HG03558 (cell line): ENCODE data around the gene FLOT1.

ENCODE experiments used
- ATAC-seq: cut with Tn5 transposase; IDR thresholded peaks from one replicate; pipeline ENCODE4 v1.9.1; 2021; ENCODE audit warnings: moderate number of reproducible peaks; ENCODE audit not compliant: unreplicated experiment; ENCODE audit errors: extremely low read depth

The FLOT1 gene

DNA sequence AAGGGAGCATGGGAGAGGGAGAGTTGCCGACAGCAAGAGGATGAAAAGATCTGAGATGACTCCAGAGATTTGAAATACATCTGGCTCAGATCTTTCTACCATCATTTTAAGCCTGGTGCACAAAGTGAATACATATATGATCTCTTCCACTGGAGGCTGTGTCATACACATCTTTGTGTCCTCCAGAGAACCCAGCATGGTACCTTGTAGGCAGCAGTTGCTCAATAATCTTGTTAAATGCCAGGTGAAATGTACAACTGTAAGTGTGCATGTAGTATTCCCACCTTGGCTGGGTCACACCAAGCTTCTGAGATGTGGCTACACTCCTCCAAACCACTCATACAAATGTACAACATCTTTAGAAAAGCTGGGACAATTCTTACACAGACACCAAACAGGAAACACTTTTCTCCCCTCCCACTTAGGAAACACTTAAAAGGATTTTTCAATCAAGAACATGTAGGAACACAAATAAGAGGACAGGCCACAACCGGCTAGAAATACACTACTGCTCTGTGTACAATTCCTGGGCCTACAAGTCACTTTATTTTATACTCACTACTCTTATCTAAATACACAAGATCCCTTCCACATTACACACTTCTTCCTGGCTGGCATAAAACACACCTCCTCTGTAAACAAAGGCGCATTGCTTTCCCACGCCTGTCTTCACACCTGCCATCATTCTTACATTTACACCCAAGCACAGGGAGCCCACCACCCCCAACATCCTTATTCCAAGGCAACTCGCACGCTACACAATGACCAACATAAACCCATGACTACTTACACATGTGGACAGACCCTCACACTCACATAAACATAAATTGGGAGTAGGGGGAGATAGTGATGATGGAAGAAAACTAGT, 5.6 kb upstream of the FLOT1 start:
- ATAC-seq: no peak

DNA sequence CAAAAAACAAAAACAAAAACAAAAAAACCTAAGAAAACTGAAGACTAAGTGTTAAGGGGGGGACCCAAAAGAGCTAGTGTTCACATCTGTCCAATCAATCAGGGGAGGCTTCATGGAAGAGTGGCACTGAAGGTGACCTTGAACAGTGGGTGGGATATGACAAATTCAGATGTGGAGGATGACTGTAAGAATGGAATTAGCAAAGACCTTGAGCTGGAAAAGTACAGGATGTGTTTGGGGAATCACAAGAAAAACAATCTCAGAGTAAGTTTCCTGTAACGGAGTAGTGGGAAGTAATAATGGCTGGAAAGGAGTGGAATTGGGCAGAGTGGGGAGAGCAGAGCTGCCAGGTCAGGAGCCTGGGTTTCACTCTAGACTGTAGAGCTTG, 4.8 kb upstream of the FLOT1 start:
- ATAC-seq: no peak

DNA sequence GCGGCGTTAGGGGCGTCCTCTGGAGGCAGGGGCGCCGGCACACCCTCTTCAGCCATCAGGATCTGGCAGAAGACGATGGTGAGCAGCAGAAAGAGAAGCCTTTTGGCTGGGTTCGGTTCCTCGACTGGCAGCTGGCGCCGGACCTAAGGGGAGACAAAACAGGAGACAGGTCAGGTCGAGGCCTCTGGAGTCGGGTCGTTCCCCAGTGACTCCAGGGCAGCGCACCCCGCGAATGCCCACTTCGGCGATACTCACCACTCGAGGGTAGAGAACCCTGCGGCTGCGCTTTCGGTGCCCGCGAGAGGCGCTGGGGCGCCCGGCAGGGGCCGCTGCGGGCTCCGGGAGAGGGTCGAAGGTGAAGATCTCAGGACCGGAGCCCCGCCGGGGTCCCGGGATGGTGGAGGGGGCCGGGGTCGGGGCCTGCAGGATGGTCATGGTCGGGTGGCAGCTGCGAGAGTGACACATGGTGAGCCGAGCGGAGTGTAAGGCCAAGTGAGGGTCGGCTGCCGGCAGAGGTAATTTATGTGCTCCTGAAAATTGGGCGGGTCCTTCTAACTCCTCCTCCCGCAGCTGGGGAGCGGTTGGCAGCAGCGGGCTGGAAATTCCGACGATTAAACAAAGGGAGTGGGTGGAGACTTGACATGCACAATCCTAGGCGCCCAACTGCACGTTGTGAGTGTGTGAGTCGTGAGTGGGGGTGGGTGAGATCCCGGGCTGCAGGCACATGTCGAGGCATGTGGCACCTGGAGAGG, 1.7 kb upstream of the FLOT1 start, which contains the start of gene IER3:
Gene IER3, minus strand, starts transcription at position 494 of the 752 bp plus-strand sequence. Its CDS starts 29 bp downstream, at position 465.
- no peak for ATAC-seq

DNA sequence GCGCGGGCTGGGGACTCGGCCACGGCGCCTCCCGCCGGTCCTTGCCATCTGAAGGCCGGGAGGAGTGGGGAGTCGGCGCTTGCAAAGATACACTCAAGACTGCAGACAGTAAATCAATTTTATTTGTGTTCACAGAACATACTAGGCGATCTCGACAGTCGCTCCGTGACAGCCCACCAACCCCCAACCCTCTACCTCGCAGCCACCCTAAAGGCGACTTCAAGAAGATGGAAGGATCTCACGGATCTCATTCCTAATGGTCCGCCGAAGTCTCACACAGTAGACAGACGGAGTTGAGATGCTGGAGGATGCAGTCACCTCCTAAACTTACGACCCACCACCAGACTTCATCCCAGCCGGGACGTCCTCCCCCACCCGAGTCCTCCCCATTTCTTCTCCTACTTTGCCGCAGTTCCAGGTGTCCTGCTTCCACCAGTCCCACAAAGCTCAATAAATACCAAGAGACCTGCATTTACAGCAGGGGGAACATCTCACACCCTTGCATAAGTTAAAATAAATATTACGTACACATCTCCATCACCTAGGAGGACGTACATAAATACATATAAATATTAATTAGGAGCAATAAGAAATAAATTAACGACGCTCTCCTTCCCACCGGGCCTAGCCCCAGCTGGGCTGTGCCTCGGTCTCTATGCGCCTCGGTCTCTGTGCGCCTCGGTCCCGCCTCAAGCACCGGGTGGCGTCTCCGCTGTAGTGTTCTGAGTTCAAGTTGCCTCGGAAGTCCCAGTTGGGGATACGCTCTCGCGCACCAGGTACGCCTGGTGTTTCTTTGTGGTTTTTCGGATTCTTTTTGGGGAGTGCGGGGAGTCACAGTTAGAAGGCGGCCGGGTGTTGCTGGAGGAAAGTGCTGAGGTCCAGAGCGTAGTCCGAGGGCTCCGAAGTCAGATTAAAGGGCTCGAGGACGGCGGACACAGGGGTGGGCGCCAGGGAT, 889 bp upstream of the FLOT1 start:
- no peak for ATAC-seq

DNA sequence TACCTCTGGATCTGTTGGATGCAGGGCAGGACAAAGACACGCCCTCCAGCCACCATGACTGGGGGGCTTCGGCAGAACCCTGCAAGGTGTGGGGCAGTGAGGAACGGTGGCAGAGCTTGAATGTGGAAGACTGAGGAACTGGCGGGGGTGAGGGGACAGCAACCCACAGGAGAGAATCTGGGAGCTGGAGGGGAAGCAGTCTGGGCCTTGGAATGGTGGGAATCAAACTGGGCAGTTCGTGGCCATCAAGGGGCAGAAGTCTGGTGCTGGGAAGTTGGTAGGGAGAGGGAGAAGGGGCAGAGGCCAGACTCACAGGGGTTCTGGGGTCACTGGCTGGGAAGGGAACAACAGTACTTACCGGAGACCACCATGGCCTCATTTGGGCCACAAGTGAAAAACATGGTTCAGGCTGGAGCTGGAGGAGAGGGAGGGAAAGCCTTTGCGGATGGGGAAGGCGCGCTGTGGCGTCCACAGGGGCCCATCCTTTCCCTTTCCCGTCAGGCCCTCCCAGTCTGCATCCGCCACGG, 635 bp downstream of the FLOT1 start:
- ATAC-seq: no peak

DNA sequence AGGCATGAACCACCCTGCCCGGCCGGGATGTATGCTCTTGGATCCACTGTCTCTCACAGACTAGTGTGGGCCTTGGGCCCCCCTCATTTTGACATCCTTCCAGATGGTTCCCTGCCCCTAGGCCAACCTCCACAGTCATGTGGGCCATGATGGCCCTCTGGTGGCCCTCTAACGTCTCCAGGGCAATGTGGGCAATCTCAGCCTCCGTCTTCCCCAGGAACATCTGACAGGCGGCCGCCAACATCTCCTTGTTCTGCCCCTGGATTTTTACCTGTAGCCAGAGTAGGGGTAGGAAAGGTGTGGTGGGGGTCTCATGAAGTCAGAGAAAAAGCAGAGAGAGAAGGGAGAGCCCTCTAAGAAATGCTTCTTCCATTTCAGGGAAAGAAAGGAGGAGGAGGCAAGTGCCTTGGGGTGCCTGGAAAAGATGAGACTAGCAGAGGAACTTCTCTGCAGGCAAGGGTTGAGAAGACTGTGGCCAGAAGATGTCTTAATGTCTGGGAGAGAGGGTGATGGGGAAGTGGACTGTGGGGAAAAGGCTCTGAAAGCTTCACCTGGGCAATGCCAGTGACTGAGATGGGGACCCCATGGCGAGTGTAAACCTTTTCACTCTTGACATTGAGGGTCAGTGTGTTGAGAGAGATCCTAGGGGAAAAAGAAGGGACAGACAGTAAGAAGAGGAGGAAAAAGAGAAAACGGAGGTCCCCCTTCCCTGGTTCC, 1.3 kb downstream of the FLOT1 start:
- no peak for ATAC-seq

DNA sequence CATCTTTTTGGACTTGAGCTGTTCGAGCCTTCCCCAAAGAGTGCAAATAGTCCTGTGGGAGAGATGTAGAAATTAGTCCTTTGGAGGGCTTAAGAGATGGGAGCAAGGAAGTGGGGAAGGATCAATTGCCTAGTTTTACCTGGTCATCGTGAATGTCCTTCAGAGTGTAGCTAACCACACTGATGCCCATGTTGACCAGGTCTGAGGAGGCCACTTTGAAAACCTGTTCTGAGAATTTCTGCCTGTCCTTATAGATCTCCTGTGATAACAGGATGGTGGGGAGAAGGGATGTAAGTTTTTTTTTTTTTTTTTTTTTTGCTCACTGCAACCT, 2.0 kb downstream of the FLOT1 start:
- no peak for ATAC-seq

DNA sequence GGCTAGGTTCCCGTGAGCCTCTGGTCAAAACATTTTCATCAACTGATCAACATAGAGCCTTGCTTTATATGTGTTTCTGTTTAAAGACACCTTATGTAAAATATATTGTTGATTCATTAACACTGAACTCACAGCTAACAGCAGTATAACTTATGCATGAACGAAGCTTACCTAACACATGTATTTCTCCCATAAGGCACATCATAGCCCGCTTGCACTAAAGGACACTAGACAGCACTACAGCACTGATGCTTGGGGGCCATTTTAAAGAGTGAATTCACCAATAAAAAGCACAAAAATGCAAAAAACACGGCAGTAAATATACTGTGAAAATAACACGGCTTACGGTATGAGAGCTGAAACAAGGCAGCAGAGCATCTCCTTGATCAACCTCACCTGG, 4.0 kb downstream of the FLOT1 start:
- no peak for ATAC-seq

DNA sequence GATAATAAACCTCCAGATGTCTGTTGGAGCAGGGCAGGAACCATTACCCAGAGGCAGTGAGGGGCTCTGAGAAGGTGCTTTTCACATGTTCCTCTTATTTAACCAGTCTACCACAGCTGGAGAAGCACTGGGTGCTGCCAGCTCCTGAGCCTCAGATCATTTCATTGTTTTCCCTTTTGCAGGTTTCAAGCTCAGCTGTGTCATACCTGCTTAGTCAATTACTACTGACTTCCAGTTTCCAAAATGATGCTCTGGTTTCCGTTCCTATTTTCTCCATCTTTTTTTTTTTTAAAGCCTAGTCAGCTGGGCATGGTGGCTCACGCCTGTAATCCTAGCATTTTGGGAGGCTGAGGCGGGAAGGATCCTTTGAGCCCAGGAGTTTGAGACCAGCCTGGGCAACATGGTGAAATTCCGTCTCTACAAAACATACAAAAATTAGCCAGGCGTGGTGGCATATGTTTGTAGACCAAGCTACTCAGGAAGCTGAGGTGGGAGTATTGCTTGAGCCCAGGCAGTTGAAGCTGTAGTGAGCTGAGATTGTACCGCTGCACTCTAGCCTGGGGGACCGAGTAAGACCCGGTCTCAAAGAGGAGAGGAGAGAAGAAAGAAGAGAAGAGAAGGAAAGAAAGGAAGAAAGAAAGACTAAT, 6.7 kb downstream of the FLOT1 start:
- no peak for ATAC-seq

DNA sequence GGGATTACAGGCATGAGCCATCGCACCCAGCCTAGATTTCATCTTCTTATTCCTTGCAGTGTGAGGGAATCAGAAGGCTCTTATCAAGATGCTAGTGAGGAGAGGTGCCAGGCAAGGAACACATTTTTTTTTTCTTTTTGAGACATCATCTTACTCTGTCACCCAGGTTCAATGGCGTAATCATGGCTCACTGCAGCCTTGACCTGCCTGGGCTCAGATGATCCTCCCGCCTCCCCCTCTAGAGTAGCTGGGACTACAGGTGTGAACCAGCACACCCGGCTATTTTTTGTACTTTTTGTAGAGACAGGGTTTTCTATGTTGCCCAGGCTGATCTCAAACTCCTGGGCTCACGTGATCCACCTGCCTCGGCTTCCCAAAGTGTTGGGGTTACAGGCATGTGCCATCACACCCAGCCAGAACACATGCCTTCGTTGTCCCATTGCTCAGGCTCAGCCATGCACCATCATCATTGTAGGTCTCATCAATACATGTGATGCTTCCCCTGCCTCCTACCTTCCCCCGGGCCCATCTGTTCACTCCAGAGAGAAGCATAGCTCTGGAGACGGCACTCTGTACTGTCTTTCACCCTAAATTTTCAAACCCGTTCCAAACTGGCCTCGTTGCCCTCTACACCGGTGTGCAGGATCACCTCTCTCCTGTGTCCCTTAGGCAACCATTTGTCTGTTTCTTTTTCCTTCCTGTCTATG, 10.1 kb downstream of the FLOT1 start:
- ATAC-seq: no peak

DNA sequence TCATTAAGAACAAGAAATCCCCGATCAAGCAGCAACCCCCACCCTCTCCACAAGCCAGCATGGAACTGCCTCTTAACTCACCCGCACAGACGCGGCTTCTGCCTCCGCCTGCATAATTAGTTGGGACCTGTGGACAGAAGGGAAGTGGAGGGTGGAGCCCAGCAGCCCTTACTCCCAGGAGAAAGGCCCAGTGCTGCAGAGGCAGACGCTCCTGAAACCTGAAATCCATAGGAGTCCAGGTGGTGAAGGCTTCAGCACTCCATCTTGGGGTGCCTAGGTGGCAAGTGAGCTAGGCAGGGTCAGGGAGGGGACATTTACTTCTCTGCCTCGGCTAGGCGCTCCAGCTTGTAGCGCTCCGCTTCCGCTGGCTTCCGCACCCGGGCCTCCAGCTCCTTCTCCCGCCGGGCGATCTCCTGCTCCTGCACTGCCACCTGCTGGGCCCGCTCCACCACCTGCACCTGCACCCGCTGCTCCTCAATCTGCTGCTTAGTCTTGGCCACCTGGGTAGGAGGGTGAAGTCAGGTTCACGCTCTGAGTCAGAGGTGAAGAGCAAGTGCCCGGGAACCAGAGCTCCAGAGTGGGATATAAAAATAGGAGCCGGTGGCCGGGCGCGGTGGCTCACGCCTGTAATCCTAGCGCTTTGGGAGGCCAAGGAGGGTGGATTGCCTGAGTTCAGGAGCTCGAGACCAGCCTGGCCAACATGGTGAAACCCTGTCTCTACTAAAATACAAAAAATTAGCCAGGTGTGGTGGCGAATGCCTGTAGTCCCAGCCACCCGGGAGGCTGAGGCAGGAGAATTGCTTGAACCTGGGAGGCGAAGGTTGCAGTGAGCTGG, 11.7 kb downstream of the FLOT1 start:
- no peak for ATAC-seq

DNA sequence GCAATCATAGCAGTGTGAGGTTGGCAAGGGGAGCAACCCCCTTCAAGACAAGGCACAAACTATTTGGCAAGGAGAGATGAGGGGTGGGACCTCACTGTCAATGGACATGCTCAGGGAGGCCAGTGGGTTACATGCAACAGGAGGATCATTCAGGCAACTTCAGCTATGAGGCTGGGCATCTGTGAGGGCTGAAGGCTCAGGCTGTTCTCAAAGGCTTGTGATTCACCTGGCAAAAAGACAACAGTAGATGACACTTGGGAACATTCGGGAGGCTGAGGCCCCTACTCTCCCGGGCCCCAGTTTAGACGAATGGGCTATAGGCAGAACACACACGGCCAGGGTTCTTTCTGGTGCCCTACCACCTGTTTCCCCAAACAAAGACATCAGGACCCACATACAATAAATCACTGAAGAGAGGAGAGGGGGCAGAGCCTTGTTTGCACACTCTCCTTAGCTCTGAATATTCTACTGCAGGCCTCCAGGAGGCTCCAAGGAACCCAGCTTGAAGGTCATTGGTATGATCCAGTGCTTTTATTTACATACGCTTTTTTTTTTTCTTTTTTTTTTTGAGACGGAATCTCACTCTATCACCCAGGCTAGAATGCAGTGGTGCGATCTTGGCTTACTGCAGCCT, 14.4 kb downstream of the FLOT1 start:
- ATAC-seq: no peak

DNA sequence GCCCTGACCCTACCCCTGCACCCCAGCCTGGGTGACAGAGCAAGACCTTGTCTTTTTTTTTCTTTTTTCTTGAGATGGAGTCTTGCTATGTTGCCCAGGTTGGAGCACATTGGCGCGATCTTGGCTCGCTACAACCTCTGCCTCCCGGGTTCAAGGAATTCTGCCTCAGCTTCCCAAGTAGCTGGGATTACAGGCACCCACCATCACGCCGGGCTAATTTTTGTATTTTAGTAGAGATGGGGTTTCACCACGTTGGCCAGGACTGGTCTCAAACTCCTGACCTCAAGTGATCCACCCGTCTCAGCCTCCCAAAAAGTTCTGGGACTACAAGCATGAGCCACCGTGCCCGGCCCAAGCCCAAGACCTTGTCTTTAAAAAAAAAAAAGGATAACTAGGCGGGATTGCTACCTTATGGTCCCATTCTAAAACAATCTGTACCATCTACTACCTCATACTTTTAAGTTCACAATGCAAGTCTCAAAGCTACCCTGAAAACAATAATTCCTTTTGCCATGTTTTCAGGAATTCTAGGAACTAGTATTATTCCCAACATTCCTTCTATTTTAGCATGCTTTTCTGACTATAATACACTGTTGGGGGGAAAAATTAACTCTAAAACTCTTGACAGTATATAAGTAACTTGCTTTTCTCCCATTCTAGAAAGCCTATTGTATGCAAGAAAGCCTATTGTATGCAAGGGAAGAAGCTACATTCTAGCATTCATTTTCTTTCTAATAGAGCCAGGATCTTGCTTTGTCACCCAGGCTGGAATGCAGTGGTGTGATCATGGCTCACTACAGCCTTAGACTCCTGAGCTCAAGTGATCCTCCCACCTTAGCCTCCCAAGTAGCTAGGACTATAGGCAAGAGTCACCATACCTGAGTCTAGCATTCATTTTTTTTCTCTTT, 15.7 kb downstream of the FLOT1 start:
- no peak for ATAC-seq

DNA sequence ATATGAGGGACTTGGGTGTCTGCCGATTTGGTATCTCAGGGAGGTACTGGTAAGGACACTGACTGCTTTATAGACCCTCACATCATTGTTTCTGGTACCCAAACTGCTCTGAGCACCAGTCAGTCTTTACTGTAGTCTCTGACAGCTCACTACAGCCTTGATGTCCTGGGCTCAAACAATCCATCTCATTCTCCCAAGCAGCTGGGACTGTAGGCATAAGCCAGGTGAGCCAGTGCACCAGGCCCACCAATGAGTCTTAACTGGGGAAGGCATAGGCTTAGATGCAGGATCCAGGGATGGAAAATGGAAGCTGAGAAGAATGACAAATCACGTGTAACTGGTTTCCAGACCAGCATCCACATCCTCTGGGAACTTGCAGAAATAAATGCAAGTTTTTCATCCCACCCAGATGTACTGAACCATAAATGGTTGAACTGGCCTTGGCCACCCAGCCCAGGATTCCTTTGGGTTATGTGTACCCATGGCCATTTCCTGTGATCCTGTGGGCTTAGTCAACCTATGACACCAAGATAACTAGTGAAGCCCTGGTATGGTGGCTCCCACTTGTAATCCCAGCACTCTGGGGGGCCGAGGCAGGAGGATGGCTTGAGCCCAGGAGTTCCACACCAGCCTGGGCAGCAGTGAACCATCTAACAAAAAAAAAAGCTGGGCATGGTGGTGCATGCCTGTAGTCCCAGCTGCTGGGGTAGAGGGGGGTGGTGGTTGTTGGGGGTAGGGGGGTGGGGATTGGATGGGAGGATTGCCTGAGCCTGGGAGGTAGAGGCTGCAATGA, 16.6 kb downstream of the FLOT1 start:
- no peak for ATAC-seq

DNA sequence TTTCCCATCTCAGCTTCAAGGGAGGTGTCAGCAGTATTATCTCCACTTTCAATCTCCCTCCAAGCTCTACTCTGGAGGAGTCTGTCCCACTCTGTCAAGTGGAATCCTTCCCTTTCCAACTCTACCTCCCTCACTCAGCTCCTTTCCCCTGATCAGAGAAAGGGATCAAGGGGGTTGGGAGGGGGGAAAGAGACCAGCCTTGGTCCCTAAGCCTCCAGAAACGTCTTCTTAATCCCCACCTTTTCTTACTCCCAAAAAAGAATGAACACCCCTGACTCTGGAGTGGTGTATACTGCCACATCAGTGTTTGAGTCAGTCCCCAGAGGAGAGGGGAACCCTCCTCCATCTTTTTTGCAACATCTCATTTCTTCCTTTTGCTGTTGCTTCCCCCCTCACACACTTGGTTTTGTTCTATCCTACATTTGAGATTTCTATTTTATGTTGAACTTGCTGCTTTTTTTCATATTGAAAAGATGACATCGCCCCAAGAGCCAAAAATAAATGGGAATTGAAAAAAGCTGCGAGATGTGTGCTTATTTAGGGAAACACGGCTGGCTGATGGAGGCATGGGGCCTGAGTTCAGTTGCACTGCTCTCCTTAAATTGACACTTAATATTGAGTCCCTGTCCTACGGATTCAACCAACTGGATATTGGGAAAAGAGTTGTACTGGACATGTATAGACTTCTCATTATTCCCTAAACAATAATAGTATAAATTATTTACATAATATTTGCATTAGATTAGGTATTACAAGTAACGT, 17.4 kb downstream of the FLOT1 start:
- no peak for ATAC-seq
